IPS-15b (cell line): ENCODE results near the gene LIFR.

ENCODE experiments used
- H3K27me3 ChIP-seq: one replicate; pipeline ENCODE4 v1.6.1; 2013; ENCODE audit warnings: low read length; ENCODE audit not compliant: control insufficient read depth, insufficient read depth
- H3K36me3 ChIP-seq: one replicate; pipeline ENCODE4 v1.6.1; 2013; ENCODE audit warnings: low read length; ENCODE audit not compliant: control insufficient read depth, insufficient read depth
- H3K4me1 ChIP-seq: one replicate; pipeline ENCODE4 v1.6.1; 2013; ENCODE audit warnings: mild to moderate bottlenecking, low read length; ENCODE audit not compliant: control insufficient read depth, insufficient read depth
- H3K4me3 ChIP-seq: one replicate; pipeline ENCODE4 v1.5.1; 2013; ENCODE audit warnings: low read depth, low read length
- H3K9ac ChIP-seq: one replicate; pipeline ENCODE4 v1.6.1; 2013; ENCODE audit warnings: low read depth, mild to moderate bottlenecking, low read length
- H3K9me3 ChIP-seq: one replicate; pipeline ENCODE4 v1.6.1; 2013; ENCODE audit warnings: mild to moderate bottlenecking, low read length; ENCODE audit not compliant: control insufficient read depth, insufficient read depth

The LIFR gene

GRCh38 chr5:38497946-38498345 is 58.5 kb downstream of the LIFR start:
- Histone ChIP-seq H3K9me3 (no peaks in the 10 kb centered on the region), H3K4me1 (no peaks in the 10 kb centered on the region), H3K4me3 (no peak overlapping the region), H3K27me3 (no peaks in the 10 kb centered on the region), H3K9ac (no peak overlapping the region), H3K36me3 (peaks cover under 1% of the 10 kb centered on the region)

GRCh38 chr5:38494763-38495162 is 61.7 kb downstream of the LIFR start:
- H3K27me3 ChIP-seq: no peaks in the 10 kb centered on the region
- H3K9me3 ChIP-seq: no peaks in the 10 kb centered on the region
- H3K36me3 ChIP-seq: peaks cover 2% of the 10 kb centered on the region

GRCh38 chr5:38494175-38494574 is 62.3 kb downstream of the LIFR start:
- H3K4me1 ChIP-seq: no peaks in the 10 kb centered on the region
- no peak overlapping the region for H3K4me3 ChIP-seq
- peaks cover 2% of the 10 kb centered on the region for H3K36me3 ChIP-seq
- H3K27me3 ChIP-seq: no peaks in the 10 kb centered on the region
- no peaks in the 10 kb centered on the region for H3K9me3 ChIP-seq
- no peak overlapping the region for H3K9ac ChIP-seq

More at GRCh38 chr5:38494763-38495162, 61.7 kb downstream of the LIFR start:
- H3K9ac ChIP-seq: no peak overlapping the region
- H3K4me1 ChIP-seq: no peaks in the 10 kb centered on the region
- no peak overlapping the region for H3K4me3 ChIP-seq

DNA sequence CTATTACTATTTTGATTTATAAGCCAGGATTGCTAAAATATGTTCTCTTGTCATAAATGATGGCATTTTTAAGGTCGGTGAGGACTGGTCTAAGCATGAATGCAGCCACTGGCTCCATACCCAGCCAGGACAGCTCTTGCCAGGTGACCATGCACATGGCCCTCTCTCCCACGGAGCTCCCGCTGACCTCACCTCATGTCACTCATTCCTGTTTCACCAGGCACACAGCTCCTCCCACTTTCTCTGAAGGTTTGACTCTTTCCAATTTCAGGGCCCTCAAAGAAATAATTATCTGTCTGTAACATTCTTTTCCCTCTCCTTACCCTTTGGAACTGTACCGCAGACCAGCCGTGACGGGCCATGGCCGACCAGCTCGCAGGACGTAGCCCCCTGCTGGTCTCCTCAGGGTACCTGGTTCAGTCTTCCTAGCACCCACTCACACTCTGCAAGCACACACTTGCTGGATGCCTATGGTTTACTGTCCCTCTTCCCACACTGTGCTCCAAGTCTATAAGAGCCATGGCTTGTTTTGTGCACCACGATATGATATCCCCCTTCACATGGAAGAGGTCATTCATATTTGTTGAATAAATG is 72.5 kb downstream of the LIFR start:
- no peaks in the 10 kb centered on the region for H3K36me3 ChIP-seq
- H3K4me3 ChIP-seq: no peak overlapping the region
- no peaks in the 10 kb centered on the region for H3K9me3 ChIP-seq
- peaks cover 2% of the 10 kb centered on the region for H3K4me1 ChIP-seq
- H3K27me3 ChIP-seq: no peaks in the 10 kb centered on the region
- no peak overlapping the region for H3K9ac ChIP-seq

DNA sequence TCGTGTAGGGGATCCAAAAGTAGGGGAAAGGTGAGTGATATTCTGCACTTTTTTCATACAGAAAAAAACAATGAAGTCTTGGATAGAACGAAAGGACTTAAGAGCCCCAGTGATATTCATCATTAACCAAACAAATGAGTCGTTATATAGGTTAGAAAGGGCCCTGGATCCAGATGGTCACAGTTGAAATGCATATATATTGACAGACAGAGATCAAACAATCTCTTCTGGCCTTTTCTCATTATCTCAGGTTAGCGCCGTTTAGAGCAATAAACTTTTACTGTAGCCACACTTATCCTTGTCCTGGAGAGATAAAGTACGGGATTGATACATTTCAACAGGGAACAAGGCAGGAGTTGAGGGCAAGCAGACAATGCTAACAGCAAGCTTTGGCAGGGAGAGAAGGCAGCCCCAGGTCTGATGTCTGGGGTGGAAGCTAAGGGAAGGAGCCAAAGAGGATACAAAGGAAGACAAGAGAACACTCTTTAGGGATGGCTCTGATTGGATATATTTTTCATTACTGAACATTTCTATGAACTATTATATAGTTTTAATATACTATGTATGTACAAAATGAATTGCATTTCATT is 77.0 kb downstream of the LIFR start:
- no peak overlapping the region for H3K9ac ChIP-seq
- H3K9me3 ChIP-seq: no peaks in the 10 kb centered on the region
- H3K27me3 ChIP-seq: no peaks in the 10 kb centered on the region
- peaks cover 2% of the 10 kb centered on the region for H3K4me1 ChIP-seq
- no peak overlapping the region for H3K4me3 ChIP-seq
- H3K36me3 ChIP-seq: no peaks in the 10 kb centered on the region

- H3K9ac ChIP-seq: no peak overlapping the region
Measured at GRCh38 chr5:38478878-38479277, 77.6 kb downstream of the LIFR start.

DNA sequence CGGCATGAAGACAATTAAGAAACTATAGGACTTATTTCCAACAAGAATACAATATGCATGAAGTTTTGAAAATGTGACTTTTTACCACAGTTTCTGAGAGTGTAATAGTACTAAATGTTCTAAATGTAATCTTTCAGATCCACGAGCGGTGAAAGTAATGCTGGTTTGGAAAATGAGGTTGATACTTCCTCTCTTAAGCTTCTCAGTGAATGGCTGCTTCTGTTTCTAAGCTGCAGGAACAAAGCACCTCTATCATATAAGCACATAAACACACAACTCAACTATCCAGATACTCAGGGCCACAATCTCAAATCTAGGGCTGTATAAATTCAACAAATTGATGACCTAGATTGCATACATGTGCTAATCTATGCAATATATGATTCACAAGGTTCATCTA is 78.3 kb downstream of the LIFR start:
- Histone ChIP-seq H3K36me3 (no peaks in the 10 kb centered on the region), H3K9ac (no peak overlapping the region), H3K9me3 (no peaks in the 10 kb centered on the region), H3K4me3 (no peak overlapping the region), H3K4me1 (peaks cover 2% of the 10 kb centered on the region), H3K27me3 (no peaks in the 10 kb centered on the region)

More at GRCh38 chr5:38478878-38479277, 77.6 kb downstream of the LIFR start:
- H3K4me1 ChIP-seq: peaks cover 2% of the 10 kb centered on the region
- H3K36me3 ChIP-seq: no peaks in the 10 kb centered on the region
- H3K4me3 ChIP-seq: no peak overlapping the region
- no peaks in the 10 kb centered on the region for H3K9me3 ChIP-seq
- H3K27me3 ChIP-seq: no peaks in the 10 kb centered on the region

DNA sequence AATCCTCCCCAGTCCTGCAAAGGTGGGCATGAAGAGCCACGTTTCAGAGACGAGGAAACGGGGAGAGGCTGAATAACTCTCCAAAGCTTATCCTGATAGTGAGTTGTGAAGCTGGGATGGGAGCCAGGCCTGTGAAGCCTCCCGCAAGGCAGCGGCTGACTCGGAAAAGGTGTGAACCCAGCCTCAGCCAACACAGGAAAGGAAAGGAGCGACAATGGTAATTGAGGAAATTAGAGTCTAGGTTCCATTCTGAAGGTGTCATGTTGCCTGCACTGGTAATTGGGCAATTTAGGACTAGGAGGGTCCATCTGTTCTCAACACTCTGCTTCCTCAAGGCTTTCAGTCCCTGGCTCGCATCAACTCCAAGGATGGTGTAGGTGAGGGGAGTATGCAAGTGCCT is 83.4 kb downstream of the LIFR start:
- Histone ChIP-seq H3K4me3 (no peak overlapping the region), H3K9ac (no peak overlapping the region), H3K36me3 (no peaks in the 10 kb centered on the region), H3K27me3 (no peaks in the 10 kb centered on the region), H3K9me3 (no peaks in the 10 kb centered on the region), H3K4me1 (no peaks in the 10 kb centered on the region)

DNA sequence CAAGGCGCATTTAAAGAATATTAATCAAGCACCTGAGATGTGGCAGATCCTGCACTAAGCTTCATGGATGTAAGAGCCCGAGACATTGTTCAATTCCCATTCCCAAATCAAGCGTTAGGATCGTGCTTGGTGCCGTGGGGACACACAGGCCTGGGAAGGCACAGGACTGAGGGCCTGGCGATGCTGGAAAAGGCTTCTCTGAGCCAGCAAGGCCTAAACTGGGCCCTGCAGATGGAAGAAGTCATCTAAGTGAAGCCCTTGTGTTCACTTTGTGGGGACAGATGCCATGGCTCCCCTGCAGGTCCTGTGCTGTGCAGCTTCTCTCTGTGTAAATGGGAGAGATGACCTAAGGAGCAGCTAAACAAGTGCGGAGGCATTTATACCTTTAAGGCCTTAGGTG is 83.9 kb downstream of the LIFR start:
- no peaks in the 10 kb centered on the region for H3K9me3 ChIP-seq
- no peaks in the 10 kb centered on the region for H3K4me1 ChIP-seq
- no peaks in the 10 kb centered on the region for H3K27me3 ChIP-seq
- no peaks in the 10 kb centered on the region for H3K36me3 ChIP-seq
- no peak overlapping the region for H3K4me3 ChIP-seq
- no peak overlapping the region for H3K9ac ChIP-seq

GRCh38 chr5:38471709-38472108 is 84.7 kb downstream of the LIFR start:
- H3K36me3 ChIP-seq: no peaks in the 10 kb centered on the region

DNA sequence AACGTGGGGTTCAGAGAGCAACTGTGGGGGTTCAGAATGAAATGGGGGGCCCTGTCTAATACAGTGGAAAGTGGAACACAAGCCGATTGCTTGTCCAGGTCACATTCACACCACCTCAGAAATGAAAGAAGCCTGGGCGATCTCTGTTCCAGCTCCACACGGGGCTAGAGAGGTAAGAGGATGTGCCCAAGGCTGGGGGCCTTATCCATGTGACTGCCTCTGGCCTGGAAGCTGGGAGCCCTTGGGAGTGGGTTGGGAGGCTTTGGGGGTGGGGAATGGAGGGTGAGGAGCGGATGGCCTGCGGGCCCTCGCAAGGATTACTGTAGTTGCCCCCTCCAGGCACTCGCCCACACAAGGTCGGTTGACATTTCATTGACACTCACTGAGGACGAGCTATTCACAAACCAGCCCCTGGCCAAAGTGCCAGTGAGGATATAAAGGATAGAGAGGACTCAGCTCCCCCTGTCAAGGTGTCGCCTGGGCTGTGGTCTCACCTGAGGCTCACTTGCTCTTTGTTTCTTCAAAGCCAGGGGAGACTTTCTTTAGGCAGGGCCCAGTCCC is 86.7 kb downstream of the LIFR start:
- Histone ChIP-seq H3K9ac (no peak overlapping the region), H3K36me3 (no peaks in the 10 kb centered on the region), H3K27me3 (no peaks in the 10 kb centered on the region), H3K9me3 (no peaks in the 10 kb centered on the region), H3K4me3 (no peak overlapping the region), H3K4me1 (no peaks in the 10 kb centered on the region)

More at GRCh38 chr5:38471709-38472108, 84.7 kb downstream of the LIFR start:
- no peaks in the 10 kb centered on the region for H3K9me3 ChIP-seq
- no peaks in the 10 kb centered on the region for H3K27me3 ChIP-seq
- no peak overlapping the region for H3K4me3 ChIP-seq
- no peaks in the 10 kb centered on the region for H3K4me1 ChIP-seq
- H3K9ac ChIP-seq: no peak overlapping the region

- Histone ChIP-seq H3K27me3 (no peaks in the 10 kb centered on the region), H3K9ac (no peak overlapping the region), H3K4me3 (no peak overlapping the region), H3K36me3 (no peaks in the 10 kb centered on the region), H3K4me1 (no peaks in the 10 kb centered on the region), H3K9me3 (no peaks in the 10 kb centered on the region)
Measured at GRCh38 chr5:38468978-38469706, 87.3 kb downstream of the LIFR start.
